ENCODE data around the gene NCKAP5L.
"Not testable (repeated sequence)": the region's sequence is repeated elsewhere in the genome, so short reads cannot be mapped to it uniquely, and the experiment has no call there.

NCKAP5L gene

DNA sequence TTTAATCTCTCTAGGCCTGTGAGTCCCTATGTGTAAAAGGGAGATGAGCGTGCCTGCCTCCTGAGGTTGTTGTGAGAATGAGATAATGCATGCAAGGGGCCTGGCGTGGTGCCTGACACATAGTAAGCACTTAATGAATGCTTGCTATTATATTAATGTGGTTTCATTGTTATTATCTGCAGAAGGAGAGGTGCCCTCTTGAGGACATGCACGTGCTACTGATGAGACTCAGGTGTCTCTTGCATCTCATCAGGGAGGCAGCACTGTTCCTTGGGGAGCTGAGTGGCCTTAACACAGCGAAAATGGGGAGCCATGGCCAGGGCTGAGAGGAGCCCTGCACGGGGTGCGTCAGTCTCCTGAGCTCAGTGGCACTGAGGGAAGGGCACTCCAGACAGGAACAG is 44.6 kb upstream of the NCKAP5L start:
- no peak for DNase-seq (ENCODE audit: low spot score)
- TF ChIP-seq, protein P1, sequence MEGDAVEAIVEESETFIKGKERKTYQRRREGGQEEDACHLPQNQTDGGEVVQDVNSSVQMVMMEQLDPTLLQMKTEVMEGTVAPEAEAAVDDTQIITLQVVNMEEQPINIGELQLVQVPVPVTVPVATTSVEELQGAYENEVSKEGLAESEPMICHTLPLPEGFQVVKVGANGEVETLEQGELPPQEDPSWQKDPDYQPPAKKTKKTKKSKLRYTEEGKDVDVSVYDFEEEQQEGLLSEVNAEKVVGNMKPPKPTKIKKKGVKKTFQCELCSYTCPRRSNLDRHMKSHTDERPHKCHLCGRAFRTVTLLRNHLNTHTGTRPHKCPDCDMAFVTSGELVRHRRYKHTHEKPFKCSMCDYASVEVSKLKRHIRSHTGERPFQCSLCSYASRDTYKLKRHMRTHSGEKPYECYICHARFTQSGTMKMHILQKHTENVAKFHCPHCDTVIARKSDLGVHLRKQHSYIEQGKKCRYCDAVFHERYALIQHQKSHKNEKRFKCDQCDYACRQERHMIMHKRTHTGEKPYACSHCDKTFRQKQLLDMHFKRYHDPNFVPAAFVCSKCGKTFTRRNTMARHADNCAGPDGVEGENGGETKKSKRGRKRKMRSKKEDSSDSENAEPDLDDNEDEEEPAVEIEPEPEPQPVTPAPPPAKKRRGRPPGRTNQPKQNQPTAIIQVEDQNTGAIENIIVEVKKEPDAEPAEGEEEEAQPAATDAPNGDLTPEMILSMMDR (IDR thresholded peaks at IDR 0.05; ENCODE audit: extremely low read depth, insufficient read depth, missing control alignments): no peak
- in situ Hi-C loops (cut with MboI; ENCODE audit: low pct_unique_long_range_greater_than_20kb, low sequenced_read_pairs, unreplicated experiment): no loop called here

DNA sequence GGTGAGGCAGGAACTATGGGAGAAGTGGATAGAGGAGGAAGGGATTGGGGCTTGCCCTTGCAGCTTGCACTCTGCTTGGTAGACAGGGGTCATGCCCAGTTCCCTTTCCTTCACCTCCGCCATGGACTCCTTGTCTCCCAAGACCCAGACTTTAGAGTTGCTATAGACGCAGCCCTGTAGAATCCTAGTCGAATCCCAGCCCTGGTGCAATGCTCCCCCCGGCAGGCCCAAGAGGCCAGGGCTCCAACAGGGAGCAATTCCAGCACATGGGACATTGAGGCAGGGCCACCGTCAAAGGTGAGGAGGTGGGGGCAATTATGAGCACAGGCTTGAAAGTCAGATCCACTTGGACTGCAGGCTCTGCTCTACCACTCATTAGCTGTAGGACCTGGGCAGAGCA is 44.2 kb upstream of the NCKAP5L start:
- in situ Hi-C loops (cut with MboI; ENCODE audit: low pct_unique_long_range_greater_than_20kb, low sequenced_read_pairs, unreplicated experiment): no loop called here
- TF ChIP-seq, protein P1 (IDR thresholded peaks at IDR 0.05; ENCODE audit: extremely low read depth, insufficient read depth, missing control alignments): no peak

DNA sequence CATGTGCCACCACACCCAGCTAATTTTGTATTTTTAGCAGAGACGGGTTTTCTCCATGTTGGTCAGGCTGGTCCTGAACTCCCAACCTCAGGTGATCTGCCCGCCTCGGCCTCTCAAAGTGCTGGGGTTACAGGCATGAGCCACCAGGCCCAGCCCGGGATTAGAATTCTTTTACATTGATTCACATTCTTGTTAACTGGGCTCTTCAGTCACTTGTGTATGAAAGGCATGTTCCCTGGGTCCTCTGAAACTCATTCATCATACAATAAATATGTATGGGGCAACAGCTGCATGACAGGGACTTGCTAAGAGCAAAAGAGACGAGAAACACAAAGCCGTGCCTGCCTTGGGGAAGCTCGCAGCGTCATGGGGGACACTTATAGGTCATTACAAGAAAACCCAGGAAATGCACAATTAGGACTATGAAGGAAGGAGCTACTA is 43.6 kb upstream of the NCKAP5L start:
- DNase-seq (ENCODE audit: low spot score); in situ Hi-C loops (cut with MboI; ENCODE audit: low pct_unique_long_range_greater_than_20kb, low sequenced_read_pairs, unreplicated experiment): not testable (repeated sequence)

More for the DNA sequence above, 44.2 kb upstream of the NCKAP5L start:
- no peak for DNase-seq (ENCODE audit: low spot score)

DNA sequence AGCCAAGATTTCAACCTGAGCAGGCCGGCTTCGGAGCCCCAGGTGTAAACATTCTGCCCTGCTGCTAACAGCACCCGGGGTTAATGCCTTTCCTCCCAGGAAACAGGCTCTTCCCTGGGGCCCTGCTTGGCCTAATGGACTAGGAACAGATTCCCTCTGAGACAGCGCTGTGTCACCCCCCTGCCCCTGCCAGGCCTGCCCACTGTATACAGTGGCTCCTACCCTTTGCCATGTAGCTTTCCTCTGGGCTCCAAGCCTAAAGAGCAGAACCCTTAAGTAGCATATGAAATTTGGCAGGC is 43.0 kb upstream of the NCKAP5L start:
- TF ChIP-seq, protein P1 (IDR thresholded peaks at IDR 0.05; ENCODE audit: extremely low read depth, insufficient read depth, missing control alignments): no peak
- in situ Hi-C loops (cut with MboI; ENCODE audit: low pct_unique_long_range_greater_than_20kb, low sequenced_read_pairs, unreplicated experiment): no loop called here
- no peak for DNase-seq (ENCODE audit: low spot score)

DNA sequence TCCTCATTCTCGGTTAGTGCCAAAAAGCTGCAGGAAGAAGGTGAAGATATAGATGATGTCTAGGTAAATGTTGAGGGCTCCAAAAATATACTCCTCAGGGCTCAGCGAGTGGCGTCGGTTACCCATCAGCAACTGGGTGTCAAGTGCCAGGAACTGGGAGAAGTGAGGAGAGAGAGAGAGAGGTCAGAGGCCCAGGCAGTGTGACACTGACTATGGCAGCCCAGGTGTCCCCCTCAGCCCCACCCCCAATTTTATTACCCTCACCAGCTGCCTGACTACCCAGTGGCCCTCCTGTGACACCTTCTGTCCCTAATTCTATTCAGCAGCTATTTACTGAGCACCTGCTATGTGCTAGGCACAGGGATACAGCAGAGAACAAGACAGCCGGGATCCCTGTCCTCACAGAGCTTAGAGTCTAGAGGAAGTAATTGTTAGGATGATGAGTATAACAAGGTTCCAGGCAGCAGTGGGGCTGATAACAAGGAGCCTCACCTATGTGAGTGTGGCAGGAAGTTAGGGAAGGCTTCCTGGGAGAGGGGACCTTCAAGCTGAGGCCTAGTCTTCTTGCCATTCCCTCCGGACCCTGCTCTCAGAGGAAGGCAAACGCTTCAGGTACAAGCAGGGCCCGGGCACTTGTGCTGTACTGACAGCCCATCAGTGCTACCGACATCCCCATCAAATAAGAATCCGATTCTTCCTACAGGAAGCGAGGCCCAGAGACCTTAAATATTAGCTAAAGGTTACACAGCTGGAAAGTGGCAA is 42.5 kb upstream of the NCKAP5L start:
- in situ Hi-C loops (cut with MboI; ENCODE audit: low pct_unique_long_range_greater_than_20kb, low sequenced_read_pairs, unreplicated experiment): no loop called here
- TF ChIP-seq, protein P1 (IDR thresholded peaks at IDR 0.05; ENCODE audit: extremely low read depth, insufficient read depth, missing control alignments): no peak
- no peak for DNase-seq (ENCODE audit: low spot score)

DNA sequence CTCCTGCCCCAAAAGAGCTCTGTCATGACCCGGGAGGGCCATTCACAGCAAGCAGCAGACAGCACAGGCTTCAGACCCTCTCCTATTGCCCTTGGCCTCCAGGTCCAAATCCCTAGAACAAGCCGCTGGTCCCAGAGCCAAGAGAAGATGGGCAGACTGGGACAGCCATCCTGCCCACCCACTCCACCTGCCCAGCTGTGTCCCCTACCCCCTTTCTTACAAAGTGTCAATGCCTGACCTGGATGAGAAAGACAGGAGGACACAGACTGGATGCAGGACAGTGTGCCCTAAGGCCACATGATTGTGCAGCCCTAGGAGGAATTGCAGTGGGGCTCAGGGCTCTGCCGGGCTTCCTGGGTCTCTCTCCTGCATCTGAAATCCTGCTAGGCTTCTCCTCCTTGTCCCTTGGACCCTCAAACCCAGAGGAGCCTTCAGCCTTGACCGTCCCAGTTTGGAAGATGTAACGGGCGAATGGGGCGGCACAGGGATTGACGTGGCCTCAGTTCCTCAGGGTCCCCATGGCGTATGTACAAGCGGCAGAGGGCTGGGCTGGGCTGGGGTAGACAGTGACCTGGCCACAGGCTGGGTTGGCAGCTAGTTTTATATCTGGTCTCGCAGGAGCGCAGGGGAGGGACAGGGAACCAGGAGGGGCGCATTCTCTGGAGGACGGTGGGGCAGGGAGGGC is 41.7 kb upstream of the NCKAP5L start:
- TF ChIP-seq, protein P1 (IDR thresholded peaks at IDR 0.05; ENCODE audit: extremely low read depth, insufficient read depth, missing control alignments): no peak
- in situ Hi-C loops (cut with MboI; ENCODE audit: low pct_unique_long_range_greater_than_20kb, low sequenced_read_pairs, unreplicated experiment): no loop called here
- DNase-seq (ENCODE audit: low spot score): no peak
